Limb (tissue), 2 donors: ENCODE results near the gene CFAP206.
A peak's percentile ranks its signal among the peaks of the same experiment; 100 is the strongest.

Source experiments
- DNase-seq, 2 donors: peaks; one replicate each; pipeline ENCODE4 v3.0.0-alpha.2; 2016; ENCODE audit errors: extremely low spot score in 2 of 2

Gene CFAP206, protein sequence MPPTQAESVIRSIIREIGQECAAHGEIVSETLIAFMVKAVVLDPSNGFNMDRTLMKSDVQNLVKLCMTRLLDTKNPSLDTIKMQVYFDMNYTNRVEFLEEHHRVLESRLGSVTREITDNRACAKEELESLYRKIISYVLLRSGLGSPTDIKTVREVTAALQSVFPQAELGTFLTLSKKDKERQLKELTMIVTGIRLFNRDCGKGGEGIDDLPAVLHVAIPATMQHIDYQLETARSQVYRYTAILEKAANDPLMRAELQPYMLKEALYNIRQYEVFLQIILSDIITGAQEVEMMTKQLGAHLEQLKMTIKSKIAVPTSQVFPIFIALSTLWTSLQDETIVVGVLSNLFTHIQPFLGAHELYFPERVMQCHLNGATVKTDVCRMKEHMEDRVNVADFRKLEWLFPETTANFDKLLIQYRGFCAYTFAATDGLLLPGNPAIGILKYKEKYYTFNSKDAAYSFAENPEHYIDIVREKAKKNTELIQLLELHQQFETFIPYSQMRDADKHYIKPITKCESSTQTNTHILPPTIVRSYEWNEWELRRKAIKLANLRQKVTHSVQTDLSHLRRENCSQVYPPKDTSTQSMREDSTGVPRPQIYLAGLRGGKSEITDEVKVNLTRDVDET

DNA sequence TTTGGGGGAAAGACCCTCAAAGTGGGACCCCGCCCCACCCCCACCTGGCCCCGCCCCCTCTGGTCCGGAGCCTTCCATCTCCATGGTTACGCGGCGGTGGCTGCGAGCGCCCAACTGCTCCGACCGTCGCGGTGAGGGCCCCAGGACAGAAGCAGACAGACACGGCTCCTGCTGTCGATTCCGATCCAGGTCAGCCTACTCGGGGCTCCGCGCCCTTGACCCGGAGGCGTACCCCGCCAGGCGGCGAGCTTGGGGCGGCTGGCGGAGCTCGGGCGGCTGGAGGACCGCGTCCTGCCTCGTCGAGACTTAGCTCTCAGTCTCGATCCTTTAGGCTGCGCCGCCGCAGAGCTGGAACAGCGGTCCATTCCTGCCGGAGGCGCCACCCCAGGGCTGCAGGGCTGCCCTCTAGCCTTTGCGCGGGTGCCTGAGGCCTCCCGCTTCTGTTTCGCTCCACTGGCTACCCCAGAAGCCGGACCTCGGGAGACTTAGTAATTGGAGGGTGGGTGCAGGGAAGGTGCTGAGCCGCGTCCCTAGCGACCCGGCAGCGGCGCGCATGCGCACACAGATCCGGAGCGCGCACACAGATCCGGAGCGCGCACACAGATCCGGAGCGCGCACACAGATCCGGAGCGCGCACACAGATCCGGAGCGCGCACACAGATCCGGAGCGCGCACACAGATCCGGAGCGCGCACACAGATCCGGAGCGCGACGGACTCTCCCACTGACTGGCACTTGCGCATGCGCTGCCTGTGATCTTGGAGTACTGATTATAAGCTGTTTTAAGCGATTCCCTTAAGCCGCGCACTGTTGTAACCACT is at the start of gene CFAP206:
Gene CFAP206 (plus strand): TSS at position 72 of the 820 bp plus-strand sequence. CDS start 1,868 bp downstream, outside the sequence.
- peak; percentile 88 to 90 for DNase-seq

DNA sequence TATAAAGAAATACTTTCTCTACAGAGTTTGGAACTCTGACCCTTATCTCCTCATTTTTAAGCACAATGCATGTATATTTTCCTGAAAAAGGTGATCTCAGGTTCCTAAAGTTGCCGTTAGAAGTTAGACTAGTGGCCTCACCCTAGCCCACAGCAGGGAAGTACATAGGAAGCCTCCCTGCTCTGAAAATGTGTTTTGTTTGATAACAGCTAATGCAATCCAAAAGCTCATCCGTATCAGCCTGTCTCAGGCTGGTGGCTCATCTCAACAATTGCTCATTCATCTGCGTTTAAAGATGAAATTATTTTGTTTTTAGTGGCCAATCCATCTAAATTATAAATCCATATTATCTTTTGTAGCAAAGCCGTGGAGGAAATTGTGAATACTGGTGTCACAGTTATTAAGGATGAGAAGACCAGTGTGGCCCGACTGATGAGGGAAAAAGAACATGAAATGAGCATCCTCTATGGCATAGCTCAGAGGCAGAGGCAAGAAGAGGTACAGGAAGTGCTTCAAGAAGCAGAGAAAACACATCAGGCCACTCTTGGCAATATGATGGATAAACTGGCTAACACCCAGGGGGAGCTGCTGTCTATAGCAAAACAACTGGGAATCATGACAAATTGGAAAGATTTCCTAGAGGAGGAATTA is 43.0 kb upstream of the CFAP206 start:
- no peak for DNase-seq

DNA sequence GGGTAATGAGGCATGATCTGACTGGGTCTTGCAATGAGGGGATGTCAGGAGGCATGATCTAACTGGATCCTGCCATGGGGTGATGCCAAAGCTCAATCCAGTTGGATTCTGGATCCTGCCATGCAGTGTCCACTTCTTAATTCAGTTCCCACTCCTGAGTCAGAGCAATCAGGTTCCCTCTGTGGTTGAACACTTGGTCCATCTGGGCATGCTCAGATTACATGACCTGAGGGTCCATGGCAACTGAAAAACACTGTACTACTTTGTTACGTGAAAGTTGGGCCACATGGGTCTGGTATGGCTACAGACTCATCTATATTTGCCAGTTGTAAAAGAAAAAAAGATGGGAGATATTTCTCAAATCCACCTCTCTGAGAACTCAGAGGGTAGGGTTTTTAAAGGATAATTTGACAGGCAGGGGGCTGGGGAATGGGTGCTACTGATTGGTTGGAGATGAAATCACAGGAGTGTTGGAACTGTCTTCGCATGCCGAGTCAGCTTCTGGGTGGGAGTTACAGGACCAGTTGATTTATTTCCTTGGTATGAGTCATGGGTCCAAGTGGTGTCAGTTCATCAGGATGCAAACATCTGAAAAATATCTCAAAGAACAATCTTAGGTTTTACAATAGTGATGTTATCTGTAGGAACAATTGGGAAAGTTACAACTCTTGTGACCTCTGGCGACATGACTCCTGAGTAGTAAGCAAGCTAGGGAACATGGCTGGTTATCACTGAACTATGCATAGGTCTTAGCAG is 41.5 kb upstream of the CFAP206 start:
- no peak for DNase-seq

DNA sequence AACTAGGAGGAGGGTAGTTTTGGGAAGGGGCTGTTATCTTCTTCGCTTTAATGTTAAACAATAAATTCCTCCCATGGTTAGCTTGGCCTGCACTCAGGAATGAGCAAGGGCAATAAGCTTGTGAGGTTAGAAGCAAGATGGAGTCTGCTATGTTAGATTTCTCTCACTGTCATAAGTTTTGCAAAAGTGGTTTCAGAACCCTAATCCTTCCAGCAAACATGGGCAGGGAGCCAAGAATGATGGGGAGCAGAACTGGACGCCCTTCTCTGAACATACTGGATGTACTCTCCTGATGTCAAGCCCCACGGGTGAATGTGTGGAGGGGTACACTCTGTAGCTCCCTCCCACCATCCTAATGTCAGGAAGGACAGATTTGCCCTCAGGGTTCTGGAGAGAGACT is 40.9 kb upstream of the CFAP206 start:
- DNase-seq = no peak

DNA sequence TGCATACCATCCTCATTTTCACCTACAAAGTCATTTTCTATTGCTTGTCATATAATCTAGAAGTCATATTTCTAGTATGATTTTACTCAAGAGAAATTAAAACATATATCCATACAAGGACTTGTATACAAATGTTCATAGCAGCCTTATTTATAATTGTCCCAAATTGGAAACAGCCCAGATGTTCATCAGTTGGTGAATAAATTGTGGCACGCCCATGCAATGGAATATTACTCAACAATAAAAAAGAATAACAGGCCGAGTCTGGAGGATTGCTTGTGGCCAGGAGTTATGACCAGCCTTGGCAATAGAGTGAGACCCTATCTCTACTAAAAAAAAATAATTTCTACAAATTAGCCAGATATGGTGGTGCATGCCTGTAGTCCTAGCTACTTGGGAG is 34.4 kb upstream of the CFAP206 start:
- DNase-seq = no peak

DNA sequence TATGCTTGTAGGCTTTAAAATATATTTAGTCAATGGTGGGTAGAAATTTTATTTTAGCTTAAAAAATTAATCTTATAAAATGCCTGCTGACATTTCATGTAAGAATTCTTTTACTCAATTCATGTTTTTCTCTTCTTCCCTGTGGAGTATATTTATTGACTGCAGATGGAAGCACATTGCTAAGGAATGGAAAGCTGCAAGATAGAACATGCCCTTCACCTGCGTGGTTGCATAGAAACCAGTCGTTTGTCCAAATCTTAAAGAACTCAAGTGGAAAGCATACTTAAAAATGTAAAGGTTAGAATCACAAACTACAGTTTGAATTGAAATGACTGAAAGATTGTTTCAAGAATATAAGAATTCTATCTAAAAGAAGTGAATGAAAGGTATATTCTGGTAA is 32.5 kb upstream of the CFAP206 start:
- DNase-seq = no peak

DNA sequence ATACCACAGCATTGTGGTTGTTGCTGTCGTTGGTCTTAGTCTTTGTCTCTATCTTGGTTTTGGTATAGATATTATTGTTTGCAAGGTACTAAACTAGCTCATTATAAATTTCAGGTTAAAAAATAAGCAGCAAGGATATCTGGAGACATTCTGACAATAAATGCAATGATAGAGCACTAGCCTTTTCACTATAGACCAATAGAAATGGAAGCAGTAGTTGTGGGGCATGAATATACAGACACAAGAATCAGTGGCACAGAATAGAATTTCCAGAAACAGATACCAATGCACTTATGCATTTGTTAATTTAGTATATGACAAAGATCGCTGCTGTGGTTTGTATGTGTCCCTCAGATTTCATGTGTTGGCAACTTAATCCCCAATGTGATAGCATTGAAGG is 31.1 kb upstream of the CFAP206 start:
- DNase-seq = no peak

DNA sequence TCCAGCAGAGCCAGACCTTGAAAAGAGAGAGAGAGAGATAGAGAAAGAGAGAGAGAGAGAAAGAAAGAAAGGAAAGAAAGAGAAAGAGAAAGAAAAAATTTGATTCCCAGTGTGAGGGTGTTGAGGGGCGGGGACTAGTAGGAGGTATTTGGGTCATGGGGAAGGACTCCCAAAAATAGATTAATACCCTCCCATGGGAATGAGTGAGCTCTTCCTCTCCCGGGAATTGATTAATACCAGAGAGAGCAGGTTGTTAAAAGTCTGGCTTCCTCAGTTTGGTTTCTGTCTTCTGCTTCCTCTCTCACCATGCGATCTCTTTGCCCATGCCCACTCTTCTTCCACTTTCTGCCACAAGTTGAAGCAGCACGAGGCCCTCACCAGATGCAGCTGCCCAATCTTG is 28.8 kb upstream of the CFAP206 start:
- DNase-seq = no peak

DNA sequence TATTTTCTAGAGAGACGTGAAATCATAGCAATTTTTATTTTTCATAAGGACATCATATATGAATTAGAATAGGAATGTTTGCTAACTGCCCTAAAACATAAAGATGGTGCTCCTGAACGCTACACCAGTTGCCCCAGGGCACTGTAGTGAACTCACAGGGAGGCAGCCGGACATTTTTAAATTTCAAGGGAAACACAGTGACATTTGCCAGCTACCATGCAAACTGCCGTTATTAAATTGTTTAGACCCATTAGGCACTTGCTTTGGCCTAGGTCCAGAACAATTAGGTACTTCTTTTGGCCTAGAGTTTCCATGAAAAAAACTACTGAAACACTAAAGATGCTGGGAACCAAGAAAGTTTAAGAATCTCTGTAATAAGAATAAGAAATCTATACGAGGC is 24.9 kb upstream of the CFAP206 start:
- DNase-seq = no peak

DNA sequence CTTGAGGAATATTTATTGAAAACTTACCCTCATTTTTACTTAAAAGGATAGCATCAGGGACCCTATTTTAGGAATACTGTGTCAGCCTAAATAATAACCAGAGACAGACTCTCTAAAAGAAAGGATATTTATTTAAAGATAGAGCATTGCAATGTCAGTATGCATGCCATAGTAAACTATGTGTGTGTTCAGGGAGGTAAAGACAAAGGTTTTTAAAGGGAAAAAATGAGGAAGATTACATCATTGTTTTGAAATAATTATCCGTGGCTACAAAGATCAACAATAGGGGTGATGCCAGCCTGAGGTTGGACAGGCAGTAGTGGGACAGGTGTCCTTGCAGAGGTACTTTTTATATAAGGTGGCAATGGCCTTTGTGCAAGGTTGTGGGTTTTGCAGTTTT is 23.7 kb upstream of the CFAP206 start:
- no peak for DNase-seq

DNA sequence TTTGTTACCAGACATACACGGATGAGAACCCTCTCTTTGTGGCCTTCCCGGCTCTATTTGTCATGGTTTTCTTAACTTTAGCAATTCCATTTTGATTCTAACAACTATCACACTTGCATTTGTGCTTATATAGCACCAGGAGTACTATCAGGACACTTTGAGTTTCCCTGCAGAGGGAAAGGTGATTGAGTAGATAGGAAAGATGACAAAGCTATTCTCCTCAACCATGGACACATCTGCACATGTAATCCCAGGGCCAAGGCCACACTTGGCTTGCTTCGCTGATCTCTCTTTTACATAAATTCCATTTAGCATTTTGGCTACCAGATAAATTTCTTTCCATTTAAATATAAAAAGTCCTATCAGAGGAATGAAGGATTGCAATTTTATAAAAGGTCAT is 23.3 kb upstream of the CFAP206 start:
- no peak for DNase-seq

DNA sequence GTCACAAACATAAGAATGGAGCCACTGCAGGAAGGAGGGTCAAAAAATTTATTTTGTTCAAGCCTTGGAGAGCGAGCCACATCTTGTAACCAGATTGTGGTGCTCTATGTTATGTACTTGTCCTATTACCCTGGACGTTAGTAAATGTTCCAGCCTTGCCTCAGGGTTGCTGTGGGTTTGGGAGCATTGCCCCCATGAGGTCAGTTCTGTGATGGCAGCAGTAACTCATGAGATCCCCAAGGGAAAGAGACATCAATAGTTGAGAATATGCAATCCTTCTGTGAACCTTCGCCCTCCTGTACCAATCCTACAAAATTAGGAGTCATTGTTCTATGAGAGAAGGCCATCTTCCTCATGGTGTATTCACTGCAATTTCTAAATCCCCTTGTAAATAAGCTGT is 16.4 kb upstream of the CFAP206 start:
- no peak for DNase-seq

DNA sequence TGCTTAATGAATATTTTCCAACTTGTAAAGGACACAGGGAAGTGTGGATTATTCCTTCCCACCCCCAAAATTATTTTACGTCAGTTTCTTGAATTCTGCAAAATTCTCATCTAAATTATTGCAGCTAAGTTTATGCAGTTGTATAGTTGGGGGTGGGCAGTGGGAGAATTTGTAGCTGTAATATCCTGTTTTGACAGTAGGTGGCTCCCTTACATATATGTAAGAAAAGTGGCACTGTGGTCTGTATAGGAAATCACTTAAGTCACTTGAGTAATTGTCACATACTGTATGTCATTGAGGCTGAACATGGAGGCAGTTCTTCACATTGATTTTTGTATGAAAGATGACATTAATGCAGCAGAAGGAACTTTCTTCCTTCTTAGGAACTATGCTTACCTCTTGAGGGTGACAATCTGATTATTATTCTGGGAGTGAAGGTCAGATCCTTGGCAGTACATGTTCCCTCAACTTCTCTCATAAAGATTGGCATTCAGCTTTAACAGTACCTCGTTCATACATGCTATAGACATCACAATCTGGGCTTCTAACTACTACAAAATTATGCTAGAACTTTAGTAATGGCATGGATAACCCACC is 14.6 kb upstream of the CFAP206 start:
- peak in 1 of 2 donors; percentile 71 for DNase-seq

DNA sequence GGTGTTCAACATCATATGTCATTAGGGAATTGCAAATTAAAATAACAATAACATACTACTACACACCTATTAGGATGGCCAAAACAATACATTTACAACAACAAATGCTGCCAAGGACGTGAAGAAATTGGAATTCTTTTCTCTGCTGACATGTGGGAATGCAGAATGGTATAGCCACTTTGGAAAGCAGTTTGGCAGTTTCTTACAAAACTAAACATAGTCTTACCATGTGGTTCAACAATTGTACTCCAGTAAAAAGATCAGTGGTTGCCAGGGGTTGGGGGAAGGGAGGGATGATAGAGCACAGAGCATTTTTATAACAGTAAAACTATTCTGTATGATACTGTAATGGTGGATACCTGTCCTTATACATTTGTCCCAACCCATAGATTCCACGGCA is 12.3 kb upstream of the CFAP206 start:
- no peak for DNase-seq

DNA sequence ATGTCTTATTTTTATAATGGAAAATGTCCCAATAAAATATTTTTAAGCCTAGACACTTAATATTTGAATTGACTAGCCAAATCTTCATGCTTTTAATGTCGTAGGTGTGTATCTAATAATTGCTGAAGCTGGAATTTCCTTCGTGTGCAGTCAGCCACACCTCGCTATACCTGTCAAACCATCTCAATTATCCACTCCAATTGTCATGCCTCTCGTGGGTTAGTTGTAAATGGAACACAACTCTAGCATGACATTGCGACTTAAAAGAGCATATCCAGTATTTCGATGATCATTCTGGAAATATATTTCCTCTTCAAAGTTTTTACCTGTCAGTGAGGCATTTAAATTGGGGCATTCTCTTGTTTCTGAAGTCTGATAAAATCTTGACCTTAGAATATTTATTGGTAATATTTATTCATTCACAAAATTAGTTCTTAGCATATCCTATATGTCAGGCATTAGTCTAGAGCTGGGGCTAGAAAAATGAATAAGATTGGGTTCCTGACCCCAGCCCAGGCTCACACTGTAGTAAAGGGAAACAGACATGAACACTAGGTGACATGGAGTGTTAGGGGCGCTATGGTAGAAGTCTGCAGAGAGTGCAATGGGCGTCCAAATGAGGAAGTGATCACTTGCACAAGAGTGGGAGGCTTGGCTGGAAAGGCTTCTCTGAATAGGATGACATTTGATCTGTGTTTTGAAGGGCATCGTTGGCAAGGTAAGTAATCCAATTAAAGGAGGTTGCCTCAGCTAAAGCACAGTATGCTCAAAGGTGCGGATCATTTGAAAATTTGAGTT is 11.0 kb upstream of the CFAP206 start:
- DNase-seq = no peak

DNA sequence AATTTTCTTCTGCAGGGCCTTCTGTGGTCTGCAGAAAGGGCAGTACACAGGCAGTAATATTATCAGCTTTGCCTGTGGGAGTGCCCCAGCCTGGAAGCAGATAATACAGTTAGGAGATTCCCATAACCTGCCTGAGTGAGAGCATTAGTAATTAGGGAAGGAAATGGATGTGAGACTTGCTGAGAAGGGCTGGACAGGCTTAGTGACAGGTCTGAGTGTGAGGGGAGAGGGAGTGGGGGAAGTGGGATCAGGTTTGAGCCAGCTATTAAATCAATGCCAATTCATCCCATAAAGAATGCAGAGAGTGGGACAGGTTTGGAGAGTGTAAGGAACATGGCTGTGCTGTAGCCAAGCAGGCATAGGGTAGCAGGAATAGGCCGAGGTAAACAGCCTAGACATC is 10.1 kb upstream of the CFAP206 start:
- DNase-seq = no peak

DNA sequence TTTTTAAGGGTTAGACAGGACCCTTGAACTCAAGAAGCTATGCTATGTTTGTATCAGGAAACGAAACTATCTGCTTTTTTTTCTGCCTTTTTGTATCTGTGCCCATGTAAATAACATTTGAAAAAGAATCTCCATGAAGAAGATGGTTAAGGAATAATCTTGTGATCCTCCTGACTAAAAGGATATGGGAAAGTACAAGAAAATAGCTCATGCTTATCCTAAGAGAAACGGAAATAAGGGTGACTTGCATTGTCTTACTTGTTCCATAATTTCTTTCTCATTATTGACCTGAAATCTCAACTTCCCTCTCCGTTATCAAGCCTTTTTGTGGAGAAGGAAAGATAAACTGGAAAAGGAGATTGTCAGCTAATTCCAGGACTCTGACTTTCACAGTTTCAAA is 5.9 kb upstream of the CFAP206 start:
- no peak for DNase-seq

DNA sequence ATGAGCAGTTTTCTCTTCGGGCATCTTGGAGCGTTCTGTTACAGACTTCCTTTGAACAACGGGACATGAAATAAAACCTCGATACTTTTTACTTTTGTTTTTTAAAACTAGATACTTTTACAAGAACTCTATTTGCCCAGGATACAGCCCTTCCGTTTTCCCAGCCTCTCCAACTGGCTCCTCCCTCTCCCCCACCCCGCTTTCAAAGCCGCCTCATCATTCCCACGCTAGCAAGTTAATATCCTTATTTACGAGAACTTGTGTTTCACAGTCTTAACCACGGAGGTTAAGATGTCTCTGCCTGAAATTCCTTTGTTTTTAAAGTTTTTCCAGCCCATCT is 241 bp upstream of the CFAP206 start:
- DNase-seq = peak in 1 of 2 donors; percentile 51

DNA sequence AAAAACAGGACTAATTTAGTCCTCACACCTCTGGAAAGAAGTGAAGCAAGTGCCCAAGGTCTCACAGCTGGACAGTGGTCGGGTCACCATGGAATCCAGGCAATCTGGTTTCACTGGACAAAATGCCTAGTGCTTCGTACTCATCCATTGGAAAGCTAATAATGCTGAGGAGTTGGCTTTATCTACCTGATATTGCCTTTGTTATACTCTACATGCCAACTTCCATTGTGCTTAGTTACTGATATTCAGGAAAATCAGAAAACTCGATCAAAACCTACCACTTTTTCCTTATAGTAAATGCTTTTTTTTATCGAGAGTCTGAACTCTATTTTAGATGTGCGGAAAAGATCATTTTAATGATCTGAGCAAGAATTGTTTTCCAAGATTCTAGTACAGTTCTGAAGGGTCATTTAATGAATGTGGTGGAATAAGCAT is 966 bp downstream of the CFAP206 start:
- no peak for DNase-seq

DNA sequence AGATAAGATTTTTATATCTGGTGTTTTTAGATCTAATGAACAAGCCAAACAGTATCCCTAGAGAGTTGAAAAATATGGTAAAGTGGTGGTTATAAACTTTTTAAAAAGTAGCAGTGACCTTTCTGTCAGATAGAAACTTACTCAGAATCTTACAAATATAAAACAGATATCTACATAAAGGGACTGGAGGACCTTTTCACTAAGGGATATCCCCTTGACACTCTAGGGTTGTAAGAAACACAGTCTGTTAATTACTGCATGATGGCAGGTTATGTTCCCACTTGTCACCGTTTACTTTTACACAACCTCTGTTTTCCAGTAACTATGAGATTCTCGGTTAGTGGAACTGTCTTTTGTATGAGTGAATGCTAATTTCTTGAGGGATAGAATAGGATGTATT is 11.5 kb downstream of the CFAP206 start:
- no peak for DNase-seq
